HEK293 (cell line): ENCODE results near the gene SLC11A2.

Experiments
- FEZF1 ChIP-seq: fragments of 450-650 bp; formaldehyde crosslinking; IDR thresholded peaks from 2 replicates; pipeline ENCODE4 v1.5.1; 2016; ENCODE audit warnings: missing biosample characterization, missing genetic modification characterization
- INSM2 ChIP-seq: fragments of 450-650 bp; formaldehyde crosslinking; IDR thresholded peaks from 2 replicates; pipeline ENCODE4 v1.5.1; 2016; ENCODE audit warnings: missing biosample characterization, missing genetic modification characterization
- MEIS1 ChIP-seq: sonication (generic); formaldehyde crosslinking; IDR thresholded peaks from 2 replicates; pipeline ENCODE4 v1.8.1; 2022; ENCODE audit warnings: missing genetic modification reagents, mild to moderate bottlenecking, borderline replicate concordance
- ZBTB1 ChIP-seq: fragments of 450-650 bp; formaldehyde crosslinking; IDR thresholded peaks from 2 replicates; pipeline ENCODE4 v1.5.1; 2016; ENCODE audit warnings: missing biosample characterization, missing genetic modification characterization
- ZBTB21 ChIP-seq: fragments of 450-650 bp; formaldehyde crosslinking; IDR thresholded peaks from 2 replicates; pipeline ENCODE4 v1.5.1; 2017; ENCODE audit warnings: missing biosample characterization, missing genetic modification characterization
- ZBTB8A ChIP-seq: fragments of 450-650 bp; formaldehyde crosslinking; IDR thresholded peaks from 2 replicates; pipeline ENCODE4 v1.5.1; 2016; ENCODE audit warnings: missing biosample characterization, missing genetic modification characterization
- ZFP69B ChIP-seq: fragments of 450-650 bp; formaldehyde crosslinking; IDR thresholded peaks from 2 replicates; pipeline ENCODE4 v1.5.1; 2016; ENCODE audit warnings: missing biosample characterization, missing genetic modification characterization
- ZNF133 ChIP-seq: fragments of 450-650 bp; formaldehyde crosslinking; IDR thresholded peaks from 2 replicates; pipeline ENCODE4 v1.5.1; 2016; ENCODE audit warnings: missing biosample characterization, missing genetic modification characterization
- ZNF140 ChIP-seq: fragments of 450-650 bp; formaldehyde crosslinking; IDR thresholded peaks from 2 replicates; pipeline ENCODE4 v1.5.1; 2016; ENCODE audit warnings: missing biosample characterization, missing genetic modification characterization
- ZNF174 ChIP-seq: fragments of 450-650 bp; formaldehyde crosslinking; IDR thresholded peaks from 2 replicates; pipeline ENCODE4 v1.5.0; 2017; ENCODE audit warnings: missing biosample characterization, mild to moderate bottlenecking, missing genetic modification characterization
- ZNF175 ChIP-seq: fragments of 450-650 bp; formaldehyde crosslinking; IDR thresholded peaks from 2 replicates; pipeline ENCODE4 v1.5.1; 2016; ENCODE audit warnings: missing biosample characterization, missing genetic modification characterization
- ZNF202 ChIP-seq: fragments of 450-650 bp; formaldehyde crosslinking; IDR thresholded peaks from 2 replicates; pipeline ENCODE4 v1.5.1; 2016; ENCODE audit warnings: missing biosample characterization, missing genetic modification characterization, borderline replicate concordance
- ZNF211 ChIP-seq: fragments of 450-650 bp; formaldehyde crosslinking; IDR thresholded peaks from 2 replicates; pipeline ENCODE4 v1.5.1; 2016; ENCODE audit warnings: low read depth, missing biosample characterization, missing genetic modification characterization
- ZNF239 ChIP-seq: fragments of 450-650 bp; formaldehyde crosslinking; IDR thresholded peaks from 2 replicates; pipeline ENCODE4 v1.5.1; 2016; ENCODE audit warnings: missing biosample characterization, missing genetic modification characterization
- ZNF292 ChIP-seq: fragments of 450-650 bp; formaldehyde crosslinking; IDR thresholded peaks from 2 replicates; pipeline ENCODE4 v1.5.1; 2016; ENCODE audit warnings: low read depth, missing biosample characterization, missing genetic modification characterization, borderline replicate concordance
- ZNF398 ChIP-seq: fragments of 450-650 bp; formaldehyde crosslinking; IDR thresholded peaks from 2 replicates; pipeline ENCODE4 v1.5.1; 2017; ENCODE audit warnings: missing biosample characterization, missing genetic modification characterization
- ZNF416 ChIP-seq: fragments of 450-650 bp; formaldehyde crosslinking; IDR thresholded peaks from 2 replicates; pipeline ENCODE4 v1.5.1; 2016; ENCODE audit warnings: missing biosample characterization, missing genetic modification characterization
- ZNF548 ChIP-seq: fragments of 450-650 bp; formaldehyde crosslinking; IDR thresholded peaks from 2 replicates; pipeline ENCODE4 v1.5.1; 2016; ENCODE audit warnings: missing biosample characterization, missing genetic modification characterization
- ZNF560 ChIP-seq: fragments of 450-650 bp; formaldehyde crosslinking; IDR thresholded peaks from 2 replicates; pipeline ENCODE4 v1.5.1; 2017; ENCODE audit warnings: missing biosample characterization, missing genetic modification characterization, borderline replicate concordance
- ZNF629 ChIP-seq: fragments of 450-650 bp; formaldehyde crosslinking; IDR thresholded peaks from 2 replicates; pipeline ENCODE4 v1.5.1; 2017; ENCODE audit warnings: missing biosample characterization, missing genetic modification characterization
- ZSCAN23 ChIP-seq: fragments of 450-650 bp; formaldehyde crosslinking; IDR thresholded peaks from 2 replicates; pipeline ENCODE4 v1.5.1; 2016; ENCODE audit warnings: missing biosample characterization, missing genetic modification characterization
- TF ChIP-seq, protein P1 (sequence below): fragments of 450-650 bp; formaldehyde crosslinking; IDR thresholded peaks from 2 replicates; pipeline ENCODE4 v1.5.1; 2016; ENCODE audit warnings: missing biosample characterization, missing genetic modification characterization
- TF ChIP-seq, protein P2 (sequence below): fragments of 450-650 bp; formaldehyde crosslinking; IDR thresholded peaks from 2 replicates; pipeline ENCODE4 v1.5.1; 2017; ENCODE audit warnings: missing biosample characterization, mild to moderate bottlenecking, missing genetic modification characterization, moderate library complexity
- TF ChIP-seq, protein P3 (sequence below): fragments of 450-650 bp; formaldehyde crosslinking; IDR thresholded peaks from 2 replicates; pipeline ENCODE4 v1.5.1; 2017; ENCODE audit warnings: missing biosample characterization, missing genetic modification characterization
- TF ChIP-seq, protein P4 (sequence below): IDR thresholded peaks from 2 replicates; pipeline ENCODE4 v1.6.1; 2011; ENCODE audit warnings: mild to moderate bottlenecking, low read depth, low read length, borderline replicate concordance
- TF ChIP-seq, protein P5 (sequence below): fragments of 450-650 bp; formaldehyde crosslinking; IDR thresholded peaks from 2 replicates; pipeline ENCODE4 v1.5.1; 2016; ENCODE audit warnings: missing biosample characterization, missing genetic modification characterization

SLC11A2 gene

GRCh38 chr12:51025836-51026638 is at the start of gene SLC11A2 (continued):
- TF ChIP-seq, protein P1, sequence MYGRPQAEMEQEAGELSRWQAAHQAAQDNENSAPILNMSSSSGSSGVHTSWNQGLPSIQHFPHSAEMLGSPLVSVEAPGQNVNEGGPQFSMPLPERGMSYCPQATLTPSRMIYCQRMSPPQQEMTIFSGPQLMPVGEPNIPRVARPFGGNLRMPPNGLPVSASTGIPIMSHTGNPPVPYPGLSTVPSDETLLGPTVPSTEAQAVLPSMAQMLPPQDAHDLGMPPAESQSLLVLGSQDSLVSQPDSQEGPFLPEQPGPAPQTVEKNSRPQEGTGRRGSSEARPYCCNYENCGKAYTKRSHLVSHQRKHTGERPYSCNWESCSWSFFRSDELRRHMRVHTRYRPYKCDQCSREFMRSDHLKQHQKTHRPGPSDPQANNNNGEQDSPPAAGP (tag by site-specific recombination): peak; percentile 89
- TF ChIP-seq ZNF239 (tag by site-specific recombination): no peak
- TF ChIP-seq ZNF629 (tag by site-specific recombination): peak; percentile 57
- no peak for TF ChIP-seq ZNF416 (tag by site-specific recombination)
- TF ChIP-seq ZBTB21 (tag by site-specific recombination): peak; percentile 55; the same call in 1 of the 2 replicates
- TF ChIP-seq ZBTB8A: peak; percentile 95
- no peak for TF ChIP-seq ZNF211 (tag by site-specific recombination)
- peak; percentile 81 for TF ChIP-seq ZNF398 (tag by site-specific recombination)
- TF ChIP-seq ZNF133 (tag by site-specific recombination): no peak
- TF ChIP-seq ZNF202 (tag by site-specific recombination): no peak
- TF ChIP-seq, protein P2, sequence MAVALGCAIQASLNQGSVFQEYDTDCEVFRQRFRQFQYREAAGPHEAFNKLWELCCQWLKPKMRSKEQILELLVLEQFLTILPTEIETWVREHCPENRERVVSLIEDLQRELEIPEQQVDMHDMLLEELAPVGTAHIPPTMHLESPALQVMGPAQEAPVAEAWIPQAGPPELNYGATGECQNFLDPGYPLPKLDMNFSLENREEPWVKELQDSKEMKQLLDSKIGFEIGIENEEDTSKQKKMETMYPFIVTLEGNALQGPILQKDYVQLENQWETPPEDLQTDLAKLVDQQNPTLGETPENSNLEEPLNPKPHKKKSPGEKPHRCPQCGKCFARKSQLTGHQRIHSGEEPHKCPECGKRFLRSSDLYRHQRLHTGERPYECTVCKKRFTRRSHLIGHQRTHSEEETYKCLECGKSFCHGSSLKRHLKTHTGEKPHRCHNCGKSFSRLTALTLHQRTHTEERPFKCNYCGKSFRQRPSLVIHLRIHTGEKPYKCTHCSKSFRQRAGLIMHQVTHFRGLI (tag by site-specific recombination): no peak; the same call in 1 of the 2 replicates
- no peak for TF ChIP-seq ZNF548
- TF ChIP-seq ZNF292 (tag by site-specific recombination): no peak
- TF ChIP-seq, protein P3, sequence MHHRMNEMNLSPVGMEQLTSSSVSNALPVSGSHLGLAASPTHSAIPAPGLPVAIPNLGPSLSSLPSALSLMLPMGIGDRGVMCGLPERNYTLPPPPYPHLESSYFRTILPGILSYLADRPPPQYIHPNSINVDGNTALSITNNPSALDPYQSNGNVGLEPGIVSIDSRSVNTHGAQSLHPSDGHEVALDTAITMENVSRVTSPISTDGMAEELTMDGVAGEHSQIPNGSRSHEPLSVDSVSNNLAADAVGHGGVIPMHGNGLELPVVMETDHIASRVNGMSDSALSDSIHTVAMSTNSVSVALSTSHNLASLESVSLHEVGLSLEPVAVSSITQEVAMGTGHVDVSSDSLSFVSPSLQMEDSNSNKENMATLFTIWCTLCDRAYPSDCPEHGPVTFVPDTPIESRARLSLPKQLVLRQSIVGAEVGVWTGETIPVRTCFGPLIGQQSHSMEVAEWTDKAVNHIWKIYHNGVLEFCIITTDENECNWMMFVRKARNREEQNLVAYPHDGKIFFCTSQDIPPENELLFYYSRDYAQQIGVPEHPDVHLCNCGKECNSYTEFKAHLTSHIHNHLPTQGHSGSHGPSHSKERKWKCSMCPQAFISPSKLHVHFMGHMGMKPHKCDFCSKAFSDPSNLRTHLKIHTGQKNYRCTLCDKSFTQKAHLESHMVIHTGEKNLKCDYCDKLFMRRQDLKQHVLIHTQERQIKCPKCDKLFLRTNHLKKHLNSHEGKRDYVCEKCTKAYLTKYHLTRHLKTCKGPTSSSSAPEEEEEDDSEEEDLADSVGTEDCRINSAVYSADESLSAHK (tag by site-specific recombination): peak; percentile 25; the same call in 1 of the 2 replicates
- TF ChIP-seq ZFP69B: no peak; the same call in 1 of the 2 replicates
- TF ChIP-seq ZSCAN23: peak; percentile 91
- peak; percentile 92 for TF ChIP-seq ZBTB1 (tag by site-specific recombination)
- no peak for TF ChIP-seq ZNF560 (tag by site-specific recombination)
- TF ChIP-seq ZNF174 (tag by site-specific recombination): no peak
- TF ChIP-seq INSM2 (tag by site-specific recombination): peak; percentile 74; the same call in 1 of the 2 replicates
- TF ChIP-seq ZNF175 (tag by site-specific recombination): no peak
- TF ChIP-seq, protein P4, sequence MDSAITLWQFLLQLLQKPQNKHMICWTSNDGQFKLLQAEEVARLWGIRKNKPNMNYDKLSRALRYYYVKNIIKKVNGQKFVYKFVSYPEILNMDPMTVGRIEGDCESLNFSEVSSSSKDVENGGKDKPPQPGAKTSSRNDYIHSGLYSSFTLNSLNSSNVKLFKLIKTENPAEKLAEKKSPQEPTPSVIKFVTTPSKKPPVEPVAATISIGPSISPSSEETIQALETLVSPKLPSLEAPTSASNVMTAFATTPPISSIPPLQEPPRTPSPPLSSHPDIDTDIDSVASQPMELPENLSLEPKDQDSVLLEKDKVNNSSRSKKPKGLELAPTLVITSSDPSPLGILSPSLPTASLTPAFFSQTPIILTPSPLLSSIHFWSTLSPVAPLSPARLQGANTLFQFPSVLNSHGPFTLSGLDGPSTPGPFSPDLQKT: no peak
- TF ChIP-seq, protein P5, sequence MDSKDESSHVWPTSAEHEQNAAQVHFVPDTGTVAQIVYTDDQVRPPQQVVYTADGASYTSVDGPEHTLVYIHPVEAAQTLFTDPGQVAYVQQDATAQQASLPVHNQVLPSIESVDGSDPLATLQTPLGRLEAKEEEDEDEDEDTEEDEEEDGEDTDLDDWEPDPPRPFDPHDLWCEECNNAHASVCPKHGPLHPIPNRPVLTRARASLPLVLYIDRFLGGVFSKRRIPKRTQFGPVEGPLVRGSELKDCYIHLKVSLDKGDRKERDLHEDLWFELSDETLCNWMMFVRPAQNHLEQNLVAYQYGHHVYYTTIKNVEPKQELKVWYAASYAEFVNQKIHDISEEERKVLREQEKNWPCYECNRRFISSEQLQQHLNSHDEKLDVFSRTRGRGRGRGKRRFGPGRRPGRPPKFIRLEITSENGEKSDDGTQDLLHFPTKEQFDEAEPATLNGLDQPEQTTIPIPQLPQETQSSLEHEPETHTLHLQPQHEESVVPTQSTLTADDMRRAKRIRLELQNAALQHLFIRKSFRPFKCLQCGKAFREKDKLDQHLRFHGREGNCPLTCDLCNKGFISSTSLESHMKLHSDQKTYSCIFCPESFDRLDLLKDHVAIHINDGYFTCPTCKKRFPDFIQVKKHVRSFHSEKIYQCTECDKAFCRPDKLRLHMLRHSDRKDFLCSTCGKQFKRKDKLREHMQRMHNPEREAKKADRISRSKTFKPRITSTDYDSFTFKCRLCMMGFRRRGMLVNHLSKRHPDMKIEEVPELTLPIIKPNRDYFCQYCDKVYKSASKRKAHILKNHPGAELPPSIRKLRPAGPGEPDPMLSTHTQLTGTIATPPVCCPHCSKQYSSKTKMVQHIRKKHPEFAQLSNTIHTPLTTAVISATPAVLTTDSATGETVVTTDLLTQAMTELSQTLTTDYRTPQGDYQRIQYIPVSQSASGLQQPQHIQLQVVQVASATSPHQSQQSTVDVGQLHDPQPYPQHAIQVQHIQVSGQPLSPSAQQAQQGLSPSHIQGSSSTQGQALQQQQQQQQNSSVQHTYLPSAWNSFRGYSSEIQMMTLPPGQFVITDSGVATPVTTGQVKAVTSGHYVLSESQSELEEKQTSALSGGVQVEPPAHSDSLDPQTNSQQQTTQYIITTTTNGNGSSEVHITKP (tag by site-specific recombination): peak; percentile 80
- no peak; the same call in 1 of the 2 replicates for TF ChIP-seq ZNF140 (tag by site-specific recombination)
- no peak for TF ChIP-seq MEIS1 (CRISPR knock-in tag)
- TF ChIP-seq FEZF1 (tag by site-specific recombination): peak; percentile 54
